GM21367 (cell line): ENCODE results near the gene CCDC83.

ENCODE experiments used
- ATAC-seq: cut with Tn5 transposase; IDR thresholded peaks from one replicate; pipeline ENCODE4 v1.9.1; 2021; ENCODE audit not compliant: unreplicated experiment

CCDC83 gene

GRCh38 chr11:85855341-85855656 is at the start of gene CCDC83:
Gene CCDC83, plus strand, starts transcription at chr11:85855383. Its CDS starts 9,741 bp downstream, at chr11:85865124.
- ATAC-seq: no peak

GRCh38 chr11:85805387-85805786 is 49.8 kb upstream of the CCDC83 start:
- ATAC-seq: no peak

- ATAC-seq: no peak
Observed at GRCh38 chr11:85806016-85806415, 49.2 kb upstream of the CCDC83 start.

- no peak for ATAC-seq
Observed at GRCh38 chr11:85806876-85807275, 48.3 kb upstream of the CCDC83 start.

- no peak for ATAC-seq
Observed at GRCh38 chr11:85809191-85809590, 46.0 kb upstream of the CCDC83 start.

- no peak for ATAC-seq
Observed at GRCh38 chr11:85809863-85810262, 45.3 kb upstream of the CCDC83 start.

- ATAC-seq: no peak
Observed at GRCh38 chr11:85810521-85810870, 44.7 kb upstream of the CCDC83 start.

GRCh38 chr11:85810871-85811611 is 44.1 kb upstream of the CCDC83 start, which contains the start of gene SYTL2:
Gene SYTL2, minus strand, starts transcription at chr11:85811141. Its CDS starts 53,416 bp downstream, at chr11:85757725.
- ATAC-seq: peak; percentile 81

GRCh38 chr11:85811624-85812023 is 43.6 kb upstream of the CCDC83 start:
- no peak for ATAC-seq

- no peak for ATAC-seq
Observed at GRCh38 chr11:85813721-85814120, 41.5 kb upstream of the CCDC83 start.

- ATAC-seq: no peak
Observed at GRCh38 chr11:85815186-85815931, 39.8 kb upstream of the CCDC83 start.

- no peak for ATAC-seq
Observed at GRCh38 chr11:85819441-85819840, 35.7 kb upstream of the CCDC83 start.

GRCh38 chr11:85821636-85822035 is 33.5 kb upstream of the CCDC83 start:
- ATAC-seq: no peak

- ATAC-seq: no peak
Observed at GRCh38 chr11:85822814-85823213, 32.4 kb upstream of the CCDC83 start.

- ATAC-seq: no peak
Observed at GRCh38 chr11:85823816-85824215, 31.4 kb upstream of the CCDC83 start.

- no peak for ATAC-seq
Observed at GRCh38 chr11:85825616-85826015, 29.6 kb upstream of the CCDC83 start.

- no peak for ATAC-seq
Observed at GRCh38 chr11:85826116-85826855, 28.9 kb upstream of the CCDC83 start.

- no peak for ATAC-seq
Observed at GRCh38 chr11:85827748-85828639, 27.2 kb upstream of the CCDC83 start.

GRCh38 chr11:85828640-85828978 is 26.6 kb upstream of the CCDC83 start:
- no peak for ATAC-seq

GRCh38 chr11:85829172-85829571 is 26.0 kb upstream of the CCDC83 start:
- no peak for ATAC-seq

- ATAC-seq: no peak
Observed at GRCh38 chr11:85831050-85831449, 24.1 kb upstream of the CCDC83 start.
